Thoracic aorta (tissue), 2 donors: ENCODE data around the gene USH2A. TPM values are rescaled to one million over a fixed set of nuclear protein-coding genes. Genes with fewer than 3 reads are reported as not detected.

ENCODE experiments used
- ATAC-seq: fragments of 150-250 bp; one replicate; pipeline ENCODE4 v1.8.0; 2017; ENCODE audit warnings: low read depth; ENCODE audit not compliant: insufficient number of reproducible peaks, low FRiP score
- DNase-seq: peaks from one replicate; pipeline ENCODE4 v3.0.0-alpha.2; 2020; ENCODE audit warnings: low spot score
- H3K27ac ChIP-seq, 2 donors: fragments of 200-600 bp; sonication (generic); 1 replicate in 1 of 2; 2 replicates in 1 of 2; pipeline ENCODE4 v1.5.1; 2016; ENCODE audit warnings: mild to moderate bottlenecking in 2 of 2, moderate library complexity in 2 of 2
- H3K27me3 ChIP-seq: fragments of 200-600 bp; sonication (generic); replicated peaks from 2 replicates; pipeline ENCODE4 v1.6.0; 2016; ENCODE audit warnings: mild to moderate bottlenecking; ENCODE audit not compliant: insufficient read depth
- H3K36me3 ChIP-seq: fragments of 200-600 bp; sonication (generic); one replicate; pipeline ENCODE4 v1.5.1; 2016
- H3K4me1 ChIP-seq, 2 donors: fragments of 200-600 bp; sonication (generic); 1 replicate in 1 of 2; 2 replicates in 1 of 2; pipeline versions ENCODE4 v1.5.1 to v1.6.0; 2016; ENCODE audit warnings: low read depth in 2 of 2, mild to moderate bottlenecking in 1 of 2; ENCODE audit not compliant: control insufficient read depth in 1 of 2
- H3K4me3 ChIP-seq: fragments of 200-600 bp; sonication (generic); 2 replicates; pipeline ENCODE4 v1.5.1; 2016; ENCODE audit warnings: mild to moderate bottlenecking
- H3K9me3 ChIP-seq: fragments of 200-600 bp; sonication (generic); 2 replicates; pipeline ENCODE4 v1.5.1; 2016
- CTCF ChIP-seq: fragments of 200-600 bp; sonication (generic); IDR thresholded peaks from one replicate; pipeline ENCODE4 v1.5.1; 2019; ENCODE audit warnings: antibody characterized with exemption
- total RNA-seq, 2 donors: library from RNA; depleted of rRNA; stranded (reverse); fragments of >200 nt; gene quantifications; one replicate each; pipeline versions ENCODE4 v1.1.0 to v1.2.3, GENCODE V29; 2016

The USH2A gene
- total RNA-seq, 2 donors from 2014 or later: not detected

GRCh38 chr1:216461466-216461865, 38.2 kb upstream of the USH2A start:
- DNase-seq (no peak), ATAC-seq (no peak)
- Histone ChIP-seq H3K36me3 (no peaks in the 10 kb centered on the region), H3K4me1 (no peaks in the 10 kb centered on the region), H3K27ac (no peak overlapping the region), H3K9me3 (no peaks in the 10 kb centered on the region), H3K4me3 (no peak overlapping the region), H3K27me3 (no peaks in the 10 kb centered on the region)
- TF ChIP-seq CTCF: no peak

- H3K4me3 ChIP-seq: no peak overlapping the region
- DNase-seq (no peak), ATAC-seq (no peak)
- no peaks in the 10 kb centered on the region for H3K27me3 ChIP-seq
- no peaks in the 10 kb centered on the region for H3K4me1 ChIP-seq
- H3K36me3 ChIP-seq: no peaks in the 10 kb centered on the region
- no peaks in the 10 kb centered on the region for H3K9me3 ChIP-seq
- no peak overlapping the region for H3K27ac ChIP-seq
- no peak for TF ChIP-seq CTCF
Measured at GRCh38 chr1:216459651-216460207, 36.5 kb upstream of the USH2A start.

- ATAC-seq (no peak), DNase-seq (no peak)
- H3K9me3 ChIP-seq: no peaks in the 10 kb centered on the region
- H3K4me3 ChIP-seq: no peak overlapping the region
- H3K4me1 ChIP-seq: no peaks in the 10 kb centered on the region
- H3K36me3 ChIP-seq: no peaks in the 10 kb centered on the region
- no peak for TF ChIP-seq CTCF
- H3K27me3 ChIP-seq: no peaks in the 10 kb centered on the region
- H3K27ac ChIP-seq: no peak overlapping the region
Measured at GRCh38 chr1:216458812-216459211, 35.6 kb upstream of the USH2A start.

GRCh38 chr1:216457356-216457755, 34.1 kb upstream of the USH2A start:
- Histone ChIP-seq H3K27ac (no peak overlapping the region), H3K36me3 (no peaks in the 10 kb centered on the region), H3K4me1 (no peaks in the 10 kb centered on the region), H3K4me3 (no peak overlapping the region), H3K9me3 (no peaks in the 10 kb centered on the region), H3K27me3 (no peaks in the 10 kb centered on the region)
- no peak for TF ChIP-seq CTCF
- ATAC-seq (no peak), DNase-seq (no peak)

- H3K9me3 ChIP-seq: no peaks in the 10 kb centered on the region
- no peak overlapping the region for H3K27ac ChIP-seq
- H3K36me3 ChIP-seq: no peaks in the 10 kb centered on the region
- H3K27me3 ChIP-seq: no peaks in the 10 kb centered on the region
- no peaks in the 10 kb centered on the region for H3K4me1 ChIP-seq
- no peak for DNase-seq
- H3K4me3 ChIP-seq: no peak overlapping the region
- no peak for TF ChIP-seq CTCF
- no peak for ATAC-seq
Measured at GRCh38 chr1:216456682-216457081, 33.4 kb upstream of the USH2A start.
